Uterus (tissue), 2 donors: ENCODE results near the gene MSN.

Source experiments
- POLR2A ChIP-seq, 2 donors: fragments of 450-650 bp; IDR thresholded peaks; one replicate each; pipeline ENCODE4 v1.6.1; 2016; ENCODE audit warnings: antibody characterized with exemption in 2 of 2, mild to moderate bottlenecking in 1 of 2, moderate library complexity in 1 of 2
- TF ChIP-seq, protein P1 (sequence below), 4 experiments: fragments of 200-600 bp in 2 of 4; fragments of 450-650 bp in 2 of 4; sonication (generic) in 2 of 4; IDR thresholded peaks; one replicate each; pipeline ENCODE4 v1.5.1; 2016 to 2019; ENCODE audit warnings: antibody characterized with exemption in 4 of 4, mild to moderate bottlenecking in 2 of 4, moderate library complexity in 1 of 4

DNA sequence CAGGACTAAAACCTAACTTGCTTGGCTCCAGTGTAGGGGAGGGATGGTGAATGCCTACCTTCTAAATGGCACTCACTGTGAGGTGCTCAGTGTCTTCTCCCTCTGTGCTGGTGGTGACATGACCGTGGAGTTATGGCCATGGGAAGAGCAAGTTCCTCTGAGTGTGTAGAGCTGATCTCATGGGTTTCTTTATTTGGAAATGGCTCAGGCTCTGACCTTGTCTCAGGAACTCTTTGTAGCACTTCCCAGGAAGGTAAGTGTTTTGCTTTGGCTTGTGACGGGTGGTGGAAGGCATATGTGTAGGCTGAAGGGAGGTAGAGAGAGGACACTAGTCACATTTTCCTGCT lies 6.4 kb downstream of the MSN start:
- TF ChIP-seq, protein P1, sequence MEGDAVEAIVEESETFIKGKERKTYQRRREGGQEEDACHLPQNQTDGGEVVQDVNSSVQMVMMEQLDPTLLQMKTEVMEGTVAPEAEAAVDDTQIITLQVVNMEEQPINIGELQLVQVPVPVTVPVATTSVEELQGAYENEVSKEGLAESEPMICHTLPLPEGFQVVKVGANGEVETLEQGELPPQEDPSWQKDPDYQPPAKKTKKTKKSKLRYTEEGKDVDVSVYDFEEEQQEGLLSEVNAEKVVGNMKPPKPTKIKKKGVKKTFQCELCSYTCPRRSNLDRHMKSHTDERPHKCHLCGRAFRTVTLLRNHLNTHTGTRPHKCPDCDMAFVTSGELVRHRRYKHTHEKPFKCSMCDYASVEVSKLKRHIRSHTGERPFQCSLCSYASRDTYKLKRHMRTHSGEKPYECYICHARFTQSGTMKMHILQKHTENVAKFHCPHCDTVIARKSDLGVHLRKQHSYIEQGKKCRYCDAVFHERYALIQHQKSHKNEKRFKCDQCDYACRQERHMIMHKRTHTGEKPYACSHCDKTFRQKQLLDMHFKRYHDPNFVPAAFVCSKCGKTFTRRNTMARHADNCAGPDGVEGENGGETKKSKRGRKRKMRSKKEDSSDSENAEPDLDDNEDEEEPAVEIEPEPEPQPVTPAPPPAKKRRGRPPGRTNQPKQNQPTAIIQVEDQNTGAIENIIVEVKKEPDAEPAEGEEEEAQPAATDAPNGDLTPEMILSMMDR (IDR thresholded peaks at IDR 0.05) = no peak
- TF ChIP-seq POLR2A (IDR thresholded peaks at IDR 0.05) = no peak
